T-helper 2 cell treated with Interferon-gamma antibody and Interleukin-4, amounts not matched to agents 100 ng/mL and 5 ng/mL, for 36 hours (primary cell): ENCODE measurements around the gene SIDT1. TPM values are rescaled to one million over a fixed set of nuclear protein-coding genes. Genes with fewer than 3 reads are reported as not detected.

Source experiments
- intact Hi-C: fragments of 100-400 bp; cut with micrococcal nuclease; formaldehyde crosslinking; loops from one replicate; pipeline ENCODE4 v1.15.1; 2023
- total RNA-seq: library from RNA; stranded (reverse); gene quantifications from 2 replicates; pipeline ENCODE4 v1.2.3, GENCODE V29; 2022

The SIDT1 gene
- total RNA-seq, 1 donor from 2014 or later: 17.6 TPM

GRCh38 chr3:113590983-113591382 is 58.6 kb downstream of the SIDT1 start:
- intact Hi-C loops: no loop called here

- intact Hi-C loops: no loop called here
These were observed 61.7 kb downstream of the SIDT1 start for GRCh38 chr3:113594066-113594465.

- intact Hi-C loops: no loop called here
These were observed 65.4 kb downstream of the SIDT1 start for GRCh38 chr3:113597596-113598354.

- intact Hi-C loops: no loop called here
These were observed 68.2 kb downstream of the SIDT1 start for GRCh38 chr3:113600418-113601182.

GRCh38 chr3:113601240-113601639 is 68.9 kb downstream of the SIDT1 start:
- intact Hi-C loops: no loop called here

- intact Hi-C loops: no loop called here
These were observed 69.9 kb downstream of the SIDT1 start for GRCh38 chr3:113602256-113602655.

- intact Hi-C loops: no loop called here
These were observed 70.5 kb downstream of the SIDT1 start for GRCh38 chr3:113602836-113603235.

- intact Hi-C loops: loop anchor here (2.0 kb wide), 2 partner anchors 90 to 140 kb away; partner anchors contain the start of genes ATP6V1A, NAA50 and USF3
These were observed 74.3 kb downstream of the SIDT1 start for GRCh38 chr3:113606539-113607218.

- intact Hi-C loops: loop anchor here (2.0 kb wide), 2 partner anchors 90 to 140 kb away; partner anchors contain the start of genes ATP6V1A, NAA50 and USF3
These were observed 74.9 kb downstream of the SIDT1 start for GRCh38 chr3:113607219-113607596.

GRCh38 chr3:113614402-113614801 is 82.0 kb downstream of the SIDT1 start:
- intact Hi-C loops: no loop called here

- intact Hi-C loops: no loop called here
These were observed 83.6 kb downstream of the SIDT1 start for GRCh38 chr3:113615976-113616375.

- intact Hi-C loops: no loop called here
These were observed 85.4 kb downstream of the SIDT1 start for GRCh38 chr3:113617726-113618125.

GRCh38 chr3:113620091-113620490 is 87.7 kb downstream of the SIDT1 start:
- intact Hi-C loops: no loop called here

GRCh38 chr3:113623324-113623723 is 91.0 kb downstream of the SIDT1 start:
- intact Hi-C loops: no loop called here

- intact Hi-C loops: no loop called here
These were observed 91.5 kb downstream of the SIDT1 start for GRCh38 chr3:113623811-113624210.

GRCh38 chr3:113625834-113626233 is 93.5 kb downstream of the SIDT1 start:
- intact Hi-C loops: no loop called here

GRCh38 chr3:113626503-113627371 is 94.4 kb downstream of the SIDT1 start:
- intact Hi-C loops: no loop called here

- intact Hi-C loops: no loop called here
These were observed 96.0 kb downstream of the SIDT1 start for GRCh38 chr3:113628316-113628715.

- intact Hi-C loops: no loop called here
These were observed 96.4 kb downstream of the SIDT1 start for GRCh38 chr3:113628788-113629187.

- intact Hi-C loops: no loop called here
These were observed 97.4 kb downstream of the SIDT1 start for GRCh38 chr3:113629584-113630421.
